HG02852 (cell line): ENCODE measurements around the gene DPYD.
"Not testable (repeated sequence)": the region's sequence is repeated elsewhere in the genome, so short reads cannot be mapped to it uniquely, and the experiment has no call there.

Source experiments
- ATAC-seq: cut with Tn5 transposase; IDR thresholded peaks from one replicate; pipeline ENCODE4 v1.9.1; 2021; ENCODE audit warnings: mild to moderate bottlenecking, moderate library complexity; ENCODE audit not compliant: unreplicated experiment

The DPYD gene

DNA sequence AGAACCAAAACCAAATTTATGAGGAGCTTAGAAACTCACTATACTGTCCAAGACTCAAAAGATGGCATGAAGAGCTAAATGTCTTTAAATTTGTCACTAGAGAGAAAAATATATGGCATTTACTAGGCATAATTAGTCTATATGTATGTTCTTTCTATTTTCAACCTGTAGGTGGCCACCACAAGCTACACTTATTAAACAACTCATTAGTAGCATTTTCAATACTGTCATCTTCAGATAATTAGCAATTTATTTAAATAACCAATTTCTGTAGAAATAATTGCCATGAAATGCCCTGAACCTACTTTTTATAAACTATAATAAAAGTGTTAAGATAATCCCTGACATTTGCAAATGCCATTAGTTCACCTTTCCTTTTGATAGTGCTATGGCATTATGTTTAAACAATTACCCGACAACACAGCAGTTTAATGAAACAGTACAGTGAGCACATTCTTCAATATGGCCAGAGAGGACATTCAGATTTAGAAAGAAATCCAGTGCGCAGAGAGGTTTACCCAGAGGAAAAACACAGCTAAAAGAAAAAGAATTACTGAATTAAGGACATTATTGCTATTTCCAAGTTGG lies 676.8 kb downstream of the DPYD start:
- no peak for ATAC-seq

DNA sequence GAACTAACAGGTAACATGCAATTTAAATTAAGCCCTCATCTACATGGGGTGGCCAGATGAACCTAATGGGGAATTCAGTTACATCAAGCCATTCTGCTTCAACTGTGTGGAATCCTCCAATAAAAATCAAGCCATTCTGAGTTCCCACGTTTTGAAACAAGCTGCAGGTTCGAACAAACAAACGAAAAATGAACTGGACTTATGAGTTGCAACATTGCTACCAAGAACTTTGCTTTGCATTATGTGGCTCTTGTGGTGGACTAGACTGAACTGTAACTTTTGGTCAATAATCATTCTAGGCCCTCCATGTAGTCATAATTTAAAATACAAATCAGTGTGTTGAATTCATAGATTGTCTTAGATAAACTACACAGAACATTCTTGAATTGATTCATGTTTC lies 682.0 kb downstream of the DPYD start:
- no peak for ATAC-seq

DNA sequence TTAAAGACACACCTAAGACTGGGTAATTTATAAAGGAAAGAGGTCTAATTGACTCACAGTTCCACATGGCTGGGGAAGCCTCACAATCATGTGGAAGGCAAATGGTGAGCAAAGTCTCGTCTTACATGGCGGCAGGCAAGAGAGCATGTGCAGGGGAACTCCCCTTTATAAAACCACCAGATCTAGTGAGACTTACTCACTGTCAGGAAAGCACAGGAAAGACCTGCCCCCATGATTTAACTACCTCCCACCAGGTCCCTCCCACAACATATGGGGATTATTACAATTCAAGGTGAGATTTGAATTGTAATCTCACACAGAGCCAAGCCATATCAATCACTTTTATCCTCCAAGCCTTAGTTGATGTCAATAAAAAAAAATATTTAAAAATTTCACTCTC lies 689.5 kb downstream of the DPYD start:
- ATAC-seq: not testable (repeated sequence)

DNA sequence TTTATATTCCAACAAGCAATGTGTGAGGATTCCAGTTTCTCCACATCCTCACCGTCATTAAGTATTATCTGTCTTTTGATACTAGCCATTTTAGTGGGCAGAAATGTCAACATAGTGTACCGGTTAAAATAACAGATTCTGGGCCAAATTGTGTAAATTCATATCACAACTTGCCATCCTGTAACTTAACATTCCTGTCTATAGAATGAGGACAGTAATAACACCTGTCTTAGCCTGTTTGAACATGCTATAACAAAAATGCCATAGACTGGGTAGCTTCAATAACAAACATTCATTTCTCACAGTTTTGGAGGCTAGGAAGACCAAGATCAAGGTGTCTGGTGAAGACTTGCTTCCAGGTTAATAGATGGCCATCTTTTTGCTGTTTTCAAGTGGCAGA lies 708.2 kb downstream of the DPYD start:
- ATAC-seq: no peak

DNA sequence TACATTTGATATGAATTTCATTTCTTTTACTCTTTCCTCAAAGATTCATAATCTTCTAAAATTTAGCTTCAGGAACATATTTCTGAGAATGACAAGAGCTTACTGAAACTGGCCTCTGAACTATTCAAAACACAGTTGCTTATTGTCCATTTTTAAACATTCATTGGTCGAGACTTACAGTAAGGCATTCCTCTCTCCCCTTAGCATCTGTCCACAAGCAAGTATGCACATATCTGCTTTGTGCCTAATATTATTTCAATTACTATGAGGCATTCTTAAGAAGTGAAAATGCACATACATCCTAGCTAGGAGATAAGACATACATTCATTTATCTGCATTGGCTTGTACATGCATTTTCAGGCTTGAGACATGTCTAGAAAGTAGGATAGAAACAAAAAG lies 710.5 kb downstream of the DPYD start:
- no peak for ATAC-seq

DNA sequence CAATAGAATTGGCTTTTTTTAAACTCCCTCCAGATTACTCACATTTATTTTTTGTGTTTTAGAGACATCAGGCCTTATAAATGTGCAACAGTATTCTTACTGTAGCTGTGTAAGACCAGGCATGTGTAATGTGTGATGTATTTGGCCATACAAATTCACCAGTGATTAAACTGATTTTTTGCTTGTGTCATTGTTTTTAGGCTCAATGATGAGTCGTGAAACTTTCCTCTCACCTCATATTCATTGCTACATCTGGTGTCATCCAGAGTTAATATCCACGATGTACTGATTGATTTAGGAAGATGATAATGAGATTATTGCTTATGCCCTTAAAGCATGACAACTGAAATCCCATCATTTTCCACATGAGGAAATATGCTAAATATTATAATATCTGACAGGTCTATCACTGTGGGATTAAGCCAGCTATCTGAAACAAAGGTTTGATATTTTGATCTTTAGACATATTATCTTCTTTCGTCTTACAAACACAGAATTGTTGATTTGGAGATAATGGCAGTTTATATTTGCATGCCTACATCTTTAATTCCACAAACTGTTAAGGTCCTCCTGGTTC lies 711.4 kb downstream of the DPYD start:
- no peak for ATAC-seq

DNA sequence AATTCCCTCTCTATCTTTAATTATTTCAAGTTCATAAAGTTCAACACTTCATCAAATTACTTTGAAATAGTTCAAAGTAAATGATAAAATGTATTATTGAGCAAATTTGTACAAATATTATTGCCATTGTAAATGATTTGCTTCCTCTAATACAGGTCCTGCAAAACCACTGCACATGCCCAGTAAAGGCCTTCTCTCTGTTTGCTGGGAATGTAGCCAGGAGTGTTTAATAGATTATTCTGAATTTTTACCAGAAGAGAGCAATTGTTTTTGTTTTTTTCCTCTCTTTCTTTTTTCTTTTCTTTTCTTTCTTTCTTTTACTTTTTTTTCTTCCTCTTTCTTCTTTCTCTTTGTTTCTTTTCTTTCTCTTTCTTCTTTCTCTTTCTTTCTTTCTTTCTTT lies 713.0 kb downstream of the DPYD start:
- ATAC-seq: no peak

DNA sequence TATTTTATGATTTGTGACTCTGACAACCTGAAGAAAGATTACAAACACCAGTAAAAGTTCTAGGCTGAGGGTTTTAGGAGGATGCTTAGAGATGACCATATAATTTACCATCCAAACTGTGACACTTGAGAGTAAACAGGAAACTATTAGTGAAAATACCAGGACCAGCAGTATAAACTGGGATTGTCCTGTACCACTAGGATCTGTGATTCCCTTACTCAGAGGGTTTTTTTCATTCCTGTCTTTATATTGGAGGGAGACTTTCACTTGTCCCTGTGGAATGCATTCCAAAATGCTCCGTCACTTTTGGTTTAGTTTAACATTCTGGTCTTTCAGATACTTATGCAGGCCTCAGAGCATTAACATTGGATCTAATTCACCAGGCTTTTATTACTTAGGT lies 716.4 kb downstream of the DPYD start:
- ATAC-seq: no peak

DNA sequence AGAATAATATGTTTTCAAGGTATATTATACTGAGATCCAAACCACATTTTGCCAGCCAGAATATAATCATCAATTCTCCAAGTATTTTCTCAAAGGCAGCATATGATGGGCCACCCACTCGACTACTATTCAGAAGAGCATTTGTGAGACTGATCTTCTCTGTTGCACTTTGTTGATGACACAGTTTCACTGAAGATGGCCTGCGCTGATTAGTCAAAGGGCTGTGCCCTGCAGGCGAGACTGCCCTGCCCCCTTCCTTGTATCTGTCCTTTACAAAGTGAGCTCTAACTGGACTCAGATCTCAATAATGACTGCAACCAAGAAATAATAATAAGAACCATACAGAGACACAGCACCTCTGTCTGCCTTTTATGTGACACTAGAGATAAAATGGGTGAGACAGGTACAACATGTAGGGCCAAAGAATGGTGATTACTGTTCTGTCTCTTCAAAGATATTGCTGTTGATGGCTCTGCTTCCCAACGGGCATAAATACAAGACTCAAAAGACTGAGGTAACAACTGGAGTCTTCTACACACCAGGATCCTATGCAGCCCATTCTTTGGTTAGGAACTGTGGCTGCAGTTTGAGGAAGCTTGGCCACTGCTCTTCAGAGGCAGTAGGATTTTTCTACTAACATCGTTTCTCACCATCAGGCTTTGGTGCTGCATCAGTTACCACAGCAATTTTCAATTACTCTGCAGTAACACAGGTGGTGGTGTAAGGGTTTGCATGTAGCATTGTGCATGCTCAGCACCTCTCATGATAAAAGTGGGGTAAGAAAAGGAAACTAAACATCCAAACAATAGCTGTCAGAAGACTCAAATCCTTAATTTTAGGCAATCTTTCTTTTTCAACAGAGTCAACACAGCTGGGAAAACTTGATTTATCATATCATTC lies 718.1 kb downstream of the DPYD start:
- no peak for ATAC-seq

DNA sequence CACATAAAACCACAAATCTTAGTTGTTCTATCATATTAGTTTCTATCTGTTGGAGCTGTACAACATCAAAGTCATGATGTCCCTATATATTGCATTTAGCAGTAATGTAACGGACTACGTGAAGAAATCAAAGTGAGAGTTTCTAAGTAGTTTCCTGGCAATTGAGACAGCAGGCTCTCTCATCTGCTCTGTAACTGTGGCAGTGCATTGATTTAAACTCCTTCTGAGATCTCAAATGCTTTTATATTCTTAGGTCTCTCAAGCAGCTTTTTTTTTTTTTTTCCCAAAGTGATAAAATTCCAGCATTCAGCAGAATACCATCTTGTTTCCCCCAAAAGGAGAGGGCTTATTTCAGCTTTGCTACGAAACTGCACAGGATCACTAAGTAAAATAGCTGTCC lies 719.2 kb downstream of the DPYD start:
- ATAC-seq: no peak

DNA sequence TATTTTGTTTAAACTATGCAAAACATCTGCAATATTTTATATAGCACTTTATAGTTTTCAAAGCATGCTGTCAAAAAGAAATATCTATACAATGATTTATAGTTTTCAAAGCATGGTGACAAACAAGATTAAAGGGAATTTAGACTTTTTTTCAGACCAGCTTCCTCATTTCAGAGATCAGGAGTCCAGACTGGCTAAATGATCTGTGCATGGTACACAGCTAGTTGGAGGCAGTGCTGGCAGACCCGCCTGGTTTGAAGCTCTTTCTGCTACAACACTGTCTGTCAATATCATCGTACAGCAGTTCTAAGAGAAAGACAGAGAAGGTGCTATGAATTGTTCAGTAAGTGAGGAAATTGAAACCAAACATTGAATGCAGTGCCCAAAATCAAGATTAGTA lies 720.2 kb downstream of the DPYD start:
- ATAC-seq: no peak

DNA sequence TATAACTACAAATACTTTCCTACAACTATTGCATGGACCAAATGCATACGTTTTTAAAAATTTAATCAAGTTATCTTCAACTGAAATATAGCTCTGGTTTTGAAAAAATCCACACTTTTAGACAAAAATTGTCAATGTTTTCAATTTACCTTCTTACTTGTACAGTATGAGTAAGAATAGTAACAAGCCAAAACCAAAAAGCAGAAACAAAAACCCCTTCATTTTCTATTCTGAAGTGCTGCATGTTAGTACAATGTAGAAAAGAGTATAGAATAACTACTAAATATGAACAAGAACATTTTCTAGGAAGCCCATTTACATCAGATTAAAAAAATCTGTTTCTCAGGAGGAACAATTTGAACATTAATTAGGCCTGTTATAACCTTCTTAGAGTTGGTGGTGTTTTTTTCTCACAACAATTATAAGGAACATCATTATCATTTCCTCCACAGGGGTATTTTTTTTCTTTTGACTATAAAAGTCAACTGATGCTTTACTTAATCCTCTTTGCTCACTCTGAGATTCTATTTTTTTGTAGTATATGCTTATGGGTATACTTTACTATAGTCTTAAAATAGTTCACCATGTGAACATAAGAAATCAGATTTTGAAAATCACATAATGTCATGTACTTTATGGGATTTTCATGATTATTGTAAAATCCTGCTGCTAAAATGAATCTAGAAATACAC lies 723.9 kb downstream of the DPYD start:
- ATAC-seq: no peak

DNA sequence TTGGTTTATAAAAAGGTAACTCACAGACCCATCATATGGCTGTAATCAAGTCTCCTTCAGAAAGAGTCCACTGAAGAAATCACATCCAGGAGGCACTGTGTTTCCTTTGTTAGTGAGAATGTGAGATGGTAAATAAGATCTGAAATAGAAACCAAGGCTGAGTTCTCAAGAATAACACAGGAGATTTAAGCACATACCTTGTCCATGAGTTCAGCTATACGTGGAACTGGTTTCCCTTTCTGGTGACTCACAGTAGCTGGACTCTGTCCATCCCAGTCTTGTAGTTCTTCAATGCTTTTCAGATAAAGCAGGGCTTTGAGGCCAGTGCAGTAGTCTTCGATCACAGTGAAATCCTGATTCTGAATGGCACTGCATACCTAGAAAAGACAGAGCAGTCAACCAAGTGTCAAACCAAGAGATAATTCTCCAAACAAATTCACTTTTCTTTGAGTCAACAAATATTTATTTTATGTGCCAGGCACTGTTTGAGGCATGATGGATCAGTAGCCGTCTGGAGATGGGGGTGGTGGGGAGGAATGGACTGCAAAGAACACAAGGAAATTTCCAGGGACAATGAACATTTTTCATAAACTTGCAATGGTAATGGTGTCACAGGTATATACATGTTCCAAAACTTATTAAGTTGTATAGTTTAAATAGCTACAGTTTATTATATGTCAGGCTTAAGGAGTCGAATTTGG lies 727.8 kb downstream of the DPYD start:
- ATAC-seq: no peak

DNA sequence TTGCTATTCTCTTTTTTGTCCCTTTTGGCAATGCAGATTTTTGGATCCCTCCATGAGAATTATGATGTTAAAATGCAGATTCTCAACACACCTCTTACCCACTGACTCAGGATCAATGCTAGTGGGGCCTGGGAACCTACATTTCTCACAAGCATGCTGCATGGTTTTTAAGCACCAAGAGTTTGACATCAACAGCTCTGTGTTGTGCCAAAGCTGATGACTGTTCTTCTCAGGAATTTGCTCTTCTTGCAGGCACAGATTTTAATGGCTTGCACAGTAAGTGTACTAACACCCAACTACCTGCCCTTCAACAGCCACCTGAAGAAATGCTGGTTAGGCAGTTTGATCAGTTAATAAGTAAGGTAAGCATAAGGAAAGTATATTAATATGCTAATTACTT lies 730.5 kb downstream of the DPYD start:
- no peak for ATAC-seq

DNA sequence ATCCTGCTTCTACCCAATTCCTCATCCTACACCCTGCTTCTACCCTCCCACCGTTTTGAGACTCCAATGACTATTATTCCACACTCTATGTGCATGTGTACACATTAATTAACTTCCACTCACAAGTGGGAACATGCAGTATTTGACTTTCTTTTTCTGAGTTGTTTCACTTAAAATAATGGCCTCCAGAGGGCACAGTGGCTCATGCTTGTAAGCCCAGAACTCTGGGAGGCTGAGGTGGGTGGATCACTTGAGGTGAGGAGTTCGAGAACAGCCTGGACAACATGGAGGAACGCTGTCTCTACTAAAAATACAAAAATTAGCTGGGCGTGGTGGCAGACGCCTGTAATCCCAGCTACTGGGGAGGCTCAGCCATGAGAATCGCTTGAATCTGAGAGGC lies 734.5 kb downstream of the DPYD start:
- no peak for ATAC-seq

DNA sequence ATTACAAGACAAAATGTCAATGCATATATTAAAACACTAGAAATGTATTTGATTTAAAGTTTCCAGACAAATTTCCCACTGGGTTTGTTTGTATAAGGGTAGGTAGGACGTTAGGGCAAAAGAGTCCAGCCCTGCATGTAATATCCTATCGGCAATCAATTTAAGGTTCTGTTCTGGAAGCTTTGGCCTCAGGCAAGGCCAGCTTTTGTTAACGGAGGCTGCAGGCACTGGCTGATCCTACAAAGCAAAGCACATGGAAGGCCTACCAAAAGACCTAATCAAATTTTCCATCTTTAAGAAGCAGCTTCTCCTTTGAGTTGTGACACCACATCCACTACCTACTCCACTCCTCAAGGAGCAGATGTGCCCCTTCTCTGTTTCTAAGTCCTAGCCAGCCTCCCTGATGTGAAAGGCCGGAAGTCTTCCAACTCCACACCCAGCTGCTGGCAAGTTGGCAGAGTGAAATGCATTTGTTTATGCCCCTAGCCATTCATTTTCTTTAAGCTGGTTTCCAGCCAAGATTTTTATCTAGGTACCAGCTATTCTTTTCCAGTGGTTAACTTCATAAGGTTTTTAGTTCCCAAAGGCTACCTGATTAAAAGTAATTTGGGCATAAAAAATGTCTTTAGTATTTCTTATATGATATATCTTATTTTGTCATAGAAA lies 746.7 kb downstream of the DPYD start:
- ATAC-seq: no peak

DNA sequence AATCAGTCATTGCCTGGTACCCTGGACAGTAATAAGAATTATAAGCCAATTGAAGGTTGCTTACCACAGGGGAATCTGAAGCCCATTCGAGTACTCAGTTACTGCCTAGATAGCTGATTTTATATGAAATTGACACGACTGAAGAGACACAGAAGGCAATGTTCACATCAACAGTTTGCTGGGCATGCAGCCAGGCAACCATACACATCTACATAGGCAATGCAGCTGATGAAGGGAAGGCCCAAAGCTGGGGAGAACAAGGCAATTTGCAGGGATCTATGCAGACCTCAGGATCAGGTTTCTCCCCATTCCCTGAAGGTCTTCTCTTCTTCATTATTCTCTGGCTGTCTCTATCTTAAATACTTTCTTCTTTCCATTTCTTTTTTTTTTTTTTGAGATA lies 750.5 kb downstream of the DPYD start:
- ATAC-seq: no peak

DNA sequence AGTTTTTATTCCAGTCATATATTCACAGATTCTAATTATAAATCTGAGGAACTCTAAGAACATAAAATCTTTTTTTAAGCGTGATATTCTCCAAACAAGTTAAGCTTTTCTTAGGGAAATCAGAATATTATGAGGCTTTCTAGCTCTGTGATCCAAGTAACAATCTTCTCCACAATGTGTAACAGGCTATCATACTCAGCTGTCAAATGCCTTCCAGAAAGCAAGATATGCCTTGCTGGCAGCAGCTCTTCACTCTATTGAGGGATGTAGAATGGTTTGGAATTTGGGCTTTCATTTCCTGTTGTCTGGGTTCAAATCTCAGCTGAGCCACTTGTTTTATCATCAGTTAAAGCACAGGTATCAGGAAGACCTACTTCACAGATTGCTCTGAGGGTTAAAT lies 752.8 kb downstream of the DPYD start:
- ATAC-seq: no peak

DNA sequence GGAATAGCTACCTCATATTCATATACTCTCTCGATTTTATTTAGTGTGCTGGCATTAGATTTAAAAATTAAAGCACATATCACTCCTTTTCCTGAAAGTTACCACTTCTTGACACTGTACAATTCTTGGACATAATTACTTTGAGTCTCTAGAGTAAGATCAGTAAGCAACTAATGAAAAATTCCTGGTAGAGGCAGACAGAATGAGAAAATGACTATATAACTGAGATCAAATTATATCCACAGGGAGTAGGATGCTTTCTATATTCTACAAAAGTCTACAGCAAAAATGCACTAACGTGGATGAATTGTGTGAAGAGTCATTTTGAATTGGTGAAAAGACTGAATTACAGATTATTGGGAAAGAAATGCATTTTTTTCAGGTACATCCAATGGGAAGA lies 753.6 kb downstream of the DPYD start:
- no peak for ATAC-seq

DNA sequence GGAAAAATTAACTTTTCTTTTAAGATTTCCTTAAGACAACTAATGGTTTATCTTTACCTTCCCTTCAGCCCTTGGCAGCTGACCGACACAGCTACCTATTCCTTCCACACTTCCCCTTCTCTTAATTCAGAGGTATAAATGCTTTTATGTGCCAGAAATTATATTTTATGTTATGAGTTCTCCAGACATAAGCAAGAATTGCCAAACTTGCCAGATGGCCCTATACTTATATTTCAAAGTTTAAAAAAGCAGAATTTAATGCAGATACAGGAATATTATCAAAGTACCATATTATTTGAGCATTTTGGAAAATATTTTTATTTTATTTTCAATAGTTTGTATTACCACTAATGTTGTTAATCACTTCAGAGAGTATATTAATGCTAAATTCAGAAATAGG lies 754.2 kb downstream of the DPYD start:
- no peak for ATAC-seq

DNA sequence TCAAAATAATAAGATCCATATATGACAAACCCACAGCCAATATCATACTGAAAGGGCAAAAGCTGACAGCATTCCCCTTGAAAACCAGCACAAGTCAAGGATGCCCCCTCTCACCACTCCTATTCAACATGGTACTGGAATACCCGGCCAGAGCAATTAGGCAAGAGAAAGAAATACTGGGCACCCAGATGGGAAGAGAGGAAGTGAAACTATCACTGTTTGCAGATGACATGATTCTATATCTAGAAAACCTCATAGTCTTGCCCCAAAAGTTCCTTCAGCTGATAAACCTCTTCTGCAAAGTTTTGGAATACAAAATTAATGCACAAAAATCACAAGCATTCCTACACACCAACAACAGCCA lies 756.6 kb downstream of the DPYD start:
- no peak for ATAC-seq
